BE2C (cell line): Measurements from ENCODE around the gene GRPEL1.

ENCODE experiments used
- DNase-seq: peaks from one replicate; pipeline ENCODE4 v3.0.0-alpha.2; 2020
- H3K27me3 ChIP-seq: fragments of 250-450 bp; sonication (Bioruptor Pico); 2 replicates; pipeline ENCODE4 v1.5.1; 2020; ENCODE audit warnings: mild to moderate bottlenecking
- H3K36me3 ChIP-seq: fragments of 250-450 bp; sonication (Bioruptor Pico); 2 replicates; pipeline ENCODE4 v1.5.1; 2020; ENCODE audit warnings: mild to moderate bottlenecking
- H3K4me1 ChIP-seq: fragments of 250-450 bp; sonication (Bioruptor Pico); 2 replicates; pipeline ENCODE4 v1.5.1; 2020
- H3K4me3 ChIP-seq: 2 replicates; pipeline ENCODE4 v1.5.1; 2011; ENCODE audit warnings: low read depth, low read length
- H3K9me3 ChIP-seq: fragments of 250-450 bp; sonication (Bioruptor Pico); 2 replicates; pipeline ENCODE4 v1.5.1; 2020
- CTCF ChIP-seq: IDR thresholded peaks from 2 replicates; pipeline ENCODE4 v1.5.1; 2012; ENCODE audit warnings: mild to moderate bottlenecking, low read depth, low read length

Gene GRPEL1

GRCh38 chr4:7109169-7109568, 41.3 kb upstream of the GRPEL1 start:
- TF ChIP-seq CTCF: no peak
- H3K4me1 ChIP-seq: no peaks in the 10 kb centered on the region
- H3K9me3 ChIP-seq: no peaks in the 10 kb centered on the region
- H3K36me3 ChIP-seq: no peaks in the 10 kb centered on the region
- no peak overlapping the region for H3K4me3 ChIP-seq
- H3K27me3 ChIP-seq: no peaks in the 10 kb centered on the region
- DNase-seq: no peak

GRCh38 chr4:7108660-7109059, 40.8 kb upstream of the GRPEL1 start:
- Histone ChIP-seq H3K36me3 (no peaks in the 10 kb centered on the region), H3K4me1 (no peaks in the 10 kb centered on the region), H3K4me3 (no peak overlapping the region), H3K27me3 (no peaks in the 10 kb centered on the region), H3K9me3 (no peaks in the 10 kb centered on the region)
- no peak for DNase-seq
- TF ChIP-seq CTCF: no peak

- no peaks in the 10 kb centered on the region for H3K27me3 ChIP-seq
- no peaks in the 10 kb centered on the region for H3K36me3 ChIP-seq
- no peaks in the 10 kb centered on the region; the same call in 1 of the 2 replicates for H3K4me1 ChIP-seq
- no peak for DNase-seq
- TF ChIP-seq CTCF: no peak
- no peaks in the 10 kb centered on the region for H3K9me3 ChIP-seq
- H3K4me3 ChIP-seq: no peak overlapping the region
Observed at GRCh38 chr4:7108046-7108625, 40.3 kb upstream of the GRPEL1 start.

- no peaks in the 10 kb centered on the region; the same call in 1 of the 2 replicates for H3K4me1 ChIP-seq
- H3K36me3 ChIP-seq: no peaks in the 10 kb centered on the region
- no peak overlapping the region for H3K4me3 ChIP-seq
- no peak for DNase-seq
- no peaks in the 10 kb centered on the region for H3K9me3 ChIP-seq
- no peaks in the 10 kb centered on the region for H3K27me3 ChIP-seq
- TF ChIP-seq CTCF: no peak
Observed at GRCh38 chr4:7107166-7107905, 39.5 kb upstream of the GRPEL1 start.

- H3K27me3 ChIP-seq: no peaks in the 10 kb centered on the region
- no peaks in the 10 kb centered on the region for H3K36me3 ChIP-seq
- no peak overlapping the region for H3K4me3 ChIP-seq
- no peak for TF ChIP-seq CTCF
- no peaks in the 10 kb centered on the region for H3K9me3 ChIP-seq
- H3K4me1 ChIP-seq: no peaks in the 10 kb centered on the region; the same call in 1 of the 2 replicates
- no peak for DNase-seq
Observed at GRCh38 chr4:7105276-7105675, 37.4 kb upstream of the GRPEL1 start.

GRCh38 chr4:7104366-7105031, 36.6 kb upstream of the GRPEL1 start:
- no peak for TF ChIP-seq CTCF
- no peak for DNase-seq
- H3K36me3 ChIP-seq: no peaks in the 10 kb centered on the region
- H3K4me1 ChIP-seq: no peaks in the 10 kb centered on the region; the same call in 1 of the 2 replicates
- H3K4me3 ChIP-seq: no peak overlapping the region
- no peaks in the 10 kb centered on the region for H3K9me3 ChIP-seq
- H3K27me3 ChIP-seq: no peaks in the 10 kb centered on the region
